ENCODE data around the gene ALK. TPM values are rescaled to one million over a fixed set of nuclear protein-coding genes. Genes with fewer than 3 reads are reported as not detected.

Gene ALK
- total and polyA plus RNA-seq, 2 experiments from 2014 or later: 0.35 TPM; not detected in 1

GRCh38 chr2:29157131-29157530, 764.3 kb downstream of the ALK start (continued):
- no peak for TF ChIP-seq POLR2AphosphoS5 (IDR thresholded peaks at IDR 0.05; ENCODE audit: low read depth)
- TF ChIP-seq CREB1 (CRISPR knock-in tag; IDR thresholded peaks at IDR 0.05; ENCODE audit: low read depth): no peak
- TF ChIP-seq NANOG (IDR thresholded peaks at IDR 0.05; ENCODE audit: borderline replicate concordance): no peak
- no peak for TF ChIP-seq REST (IDR thresholded peaks at IDR 0.05; ENCODE audit: unreplicated experiment)

- H3K27ac ChIP-seq (ENCODE audit: low read depth): no peak overlapping the region
- Mint-ChIP-seq H3K4me1 (peaks cover 11% of the 10 kb centered on the region; the same call in 2 of the 3 replicates), H3K27ac (no peak overlapping the region), H3K9me3 (no peaks in the 10 kb centered on the region), H3K4me3 (no peak overlapping the region), H3K27me3 (ENCODE audit: insufficient read depth, low read depth, poor library complexity) (no peaks in the 10 kb centered on the region), H3K36me3 (ENCODE audit: low read depth) (no peaks in the 10 kb centered on the region)
- H3K4me3 ChIP-seq: no peak overlapping the region
- H3K4me1 ChIP-seq (ENCODE audit: insufficient read depth): peaks cover 13% of the 10 kb centered on the region; the same call in 1 of the 2 replicates
- H3K27me3 ChIP-seq (ENCODE audit: insufficient read depth): no peaks in the 10 kb centered on the region
- H3K4me2 ChIP-seq: no peak overlapping the region
- H2AFZ ChIP-seq: no peak overlapping the region
- ATAC-seq: no peak
- no peaks in the 10 kb centered on the region for H3K9me2 ChIP-seq (ENCODE audit: insufficient read depth)
- DNase-seq (ENCODE audit: low spot score): no peak
- no peaks in the 10 kb centered on the region for H3F3A ChIP-seq (replicated peaks; ENCODE audit: low read depth)
- no peaks in the 10 kb centered on the region for H3K36me3 ChIP-seq (ENCODE audit: insufficient read depth)
- no peaks in the 10 kb centered on the region for H3K79me2 ChIP-seq (replicated peaks; ENCODE audit: insufficient read depth)
- TF ChIP-seq ZNF114 (CRISPR knock-in tag; IDR thresholded peaks at IDR 0.05) (no peak), REST (IDR thresholded peaks at IDR 0.05; ENCODE audit: unreplicated experiment) (no peak), STAT1 (IDR thresholded peaks at IDR 0.05; ENCODE audit: unreplicated experiment) (no peak), ZNF331 (CRISPR knock-in tag; IDR thresholded peaks at IDR 0.05; ENCODE audit: low read depth) (no peak), CREB1 (CRISPR knock-in tag; IDR thresholded peaks at IDR 0.05; ENCODE audit: low read depth) (no peak), EZH2phosphoT487 (IDR thresholded peaks at IDR 0.05; ENCODE audit: unreplicated experiment) (no peak), POLR2AphosphoS5 (IDR thresholded peaks at IDR 0.05; ENCODE audit: low read depth) (no peak), NANOG (IDR thresholded peaks at IDR 0.05; ENCODE audit: borderline replicate concordance) (no peak)
- no peaks in the 10 kb centered on the region for H4K20me1 ChIP-seq (replicated peaks; ENCODE audit: insufficient read depth)
Observed at GRCh38 chr2:29155578-29155977, 765.8 kb downstream of the ALK start.
